ENCODE data around the gene PLCH1. TPM values are rescaled to one million over a fixed set of nuclear protein-coding genes. Genes with fewer than 3 reads are reported as not detected.

PLCH1 gene
- total and polyA plus RNA-seq, 7 experiments from 2014 or later: 0.56 TPM; not detected in 6

DNA sequence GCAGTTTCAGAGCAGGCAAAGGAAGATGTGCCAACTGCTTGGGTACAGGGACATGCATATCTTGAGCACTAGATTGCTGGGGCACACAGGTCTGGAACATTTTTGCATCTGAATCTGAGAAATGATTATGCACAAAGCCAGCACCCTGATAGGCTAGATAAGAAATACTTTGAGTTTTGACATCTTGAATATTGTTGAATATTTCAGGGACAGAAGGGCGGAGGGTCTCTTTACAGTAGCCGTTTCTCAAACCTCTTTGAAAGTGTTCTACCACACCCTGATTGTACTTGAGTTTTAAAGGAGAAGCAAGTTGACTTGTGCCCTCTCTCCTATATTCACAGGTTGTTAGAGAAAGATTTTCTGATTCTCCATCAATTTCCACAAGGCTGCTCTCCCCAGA lies 263.3 kb downstream of the PLCH1 start:
- Histone ChIP-seq H3K4me1 (ENCODE audit: control insufficient read depth in 2 of 2, insufficient read depth in 2 of 2, low read length in 2 of 2) (no peaks in the 10 kb centered on the region), H3K27ac (ENCODE audit: low read depth, low read length) (no peak overlapping the region), H3K36me3 (ENCODE audit: control insufficient read depth in 2 of 3, insufficient read depth in 3 of 3, low read length in 3 of 3) (no peaks in the 10 kb centered on the region), H3K9me3 (ENCODE audit: control insufficient read depth in 2 of 3, low read length in 3 of 3) (no peaks in the 10 kb centered on the region), H3K4me3 (ENCODE audit: low read length) (no peak overlapping the region), H3K27me3 (ENCODE audit: control insufficient read depth in 2 of 2, insufficient read depth in 2 of 2, low read length in 2 of 2) (no peaks in the 10 kb centered on the region)
- H3K9me3 Mint-ChIP-seq: peaks cover 0 to 10% (median 4%) of the 10 kb centered on the region in 11 donors
- H3K4me1 Mint-ChIP-seq: peaks cover 0 to 11% (median 3%) of the 10 kb centered on the region in 7 donors
- ChIA-PET POLR2A (no interaction called here), CTCF (no interaction called here)
- DNase-seq (no peak), ATAC-seq (no peak)
- intact Hi-C loops (cut with micrococcal nuclease): no loop called here
- no peak overlapping the region for H3K4me3 Mint-ChIP-seq
- peaks cover 0 to 10% (median 0%) of the 10 kb centered on the region in 5 donors for H3K27me3 Mint-ChIP-seq
- H3K27ac Mint-ChIP-seq: no peak overlapping the region
- H3K36me3 Mint-ChIP-seq: no peaks in the 10 kb centered on the region

GRCh38 chr3:155481089-155481488 lies 263.8 kb downstream of the PLCH1 start:
- intact Hi-C loops (cut with micrococcal nuclease): no loop called here
- POLR2A ChIA-PET: no interaction called here
- H3K4me3 Mint-ChIP-seq: no peak overlapping the region

GRCh38 chr3:155465664-155466063 lies 279.2 kb downstream of the PLCH1 start:
- no peak overlapping the region for H3K4me3 Mint-ChIP-seq
- H3K36me3 ChIP-seq (ENCODE audit: control insufficient read depth in 2 of 3, insufficient read depth in 3 of 3, low read length in 3 of 3): no peaks in the 10 kb centered on the region
- ChIA-PET CTCF (no interaction called here), POLR2A (no interaction called here)
- H3K9me3 ChIP-seq (ENCODE audit: control insufficient read depth in 2 of 3, low read length in 3 of 3): peaks cover 0 to 11% (median 0%) of the 10 kb centered on the region in 3 experiments
- peaks cover 5 to 36% (median 15%) of the 10 kb centered on the region in 11 donors for H3K9me3 Mint-ChIP-seq
- H3K27ac ChIP-seq (ENCODE audit: low read depth, low read length): no peak overlapping the region
- H3K27ac Mint-ChIP-seq: no peak overlapping the region
- intact Hi-C loops (cut with micrococcal nuclease): no loop called here
- ATAC-seq (no peak), DNase-seq (no peak)
- H3K27me3 ChIP-seq (ENCODE audit: control insufficient read depth in 2 of 2, insufficient read depth in 2 of 2, low read length in 2 of 2): no peaks in the 10 kb centered on the region
- peaks cover 0 to 5% (median 0%) of the 10 kb centered on the region in 5 donors for H3K27me3 Mint-ChIP-seq
- H3K4me1 Mint-ChIP-seq: no peaks in the 10 kb centered on the region
- H3K36me3 Mint-ChIP-seq: peaks cover 0 to 17% (median 0%) of the 10 kb centered on the region in 5 donors
- H3K4me1 ChIP-seq (ENCODE audit: control insufficient read depth in 2 of 2, insufficient read depth in 2 of 2, low read length in 2 of 2): no peaks in the 10 kb centered on the region
- H3K4me3 ChIP-seq (ENCODE audit: low read length): no peak overlapping the region

More at GRCh38 chr3:155481089-155481488, 263.8 kb downstream of the PLCH1 start:
- CTCF ChIA-PET: no interaction called here
- no peak for DNase-seq
- no peaks in the 10 kb centered on the region for H3K36me3 ChIP-seq (ENCODE audit: control insufficient read depth in 2 of 3, insufficient read depth in 3 of 3, low read length in 3 of 3)
- no peak overlapping the region for H3K4me3 ChIP-seq (ENCODE audit: low read length)
- H3K27ac ChIP-seq (ENCODE audit: low read depth, low read length): no peak overlapping the region
- H3K4me1 Mint-ChIP-seq: peaks cover 0 to 8% (median 2%) of the 10 kb centered on the region in 7 donors
- no peaks in the 10 kb centered on the region for H3K4me1 ChIP-seq (ENCODE audit: control insufficient read depth in 2 of 2, insufficient read depth in 2 of 2, low read length in 2 of 2)
- no peak overlapping the region for H3K27ac Mint-ChIP-seq
- H3K9me3 ChIP-seq (ENCODE audit: control insufficient read depth in 2 of 3, low read length in 3 of 3): no peaks in the 10 kb centered on the region
- H3K27me3 ChIP-seq (ENCODE audit: control insufficient read depth in 2 of 2, insufficient read depth in 2 of 2, low read length in 2 of 2): no peaks in the 10 kb centered on the region
- peaks cover 0 to 10% (median 0%) of the 10 kb centered on the region in 5 donors for H3K27me3 Mint-ChIP-seq
- no peak for ATAC-seq
- H3K9me3 Mint-ChIP-seq: peaks cover 0 to 14% (median 5%) of the 10 kb centered on the region in 11 donors
- no peaks in the 10 kb centered on the region for H3K36me3 Mint-ChIP-seq

DNA sequence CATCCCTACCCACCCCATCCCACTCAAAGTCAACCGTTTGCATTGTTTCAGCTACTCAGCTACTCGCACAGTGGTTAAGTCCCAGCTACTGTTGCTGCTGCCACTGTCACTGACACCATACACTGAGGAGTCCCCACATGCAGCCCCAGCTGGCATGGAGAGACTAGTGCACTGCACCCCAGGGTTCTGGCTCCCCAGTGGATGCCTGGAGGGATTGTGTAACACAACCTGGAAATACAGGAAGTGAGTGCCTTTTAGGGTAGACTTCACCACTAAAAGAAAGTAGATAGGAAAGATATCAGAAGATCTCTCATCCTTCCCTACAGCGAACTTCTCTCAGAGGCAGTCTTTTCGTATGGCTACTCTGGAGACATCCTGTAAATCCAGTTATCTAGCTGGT lies 282.2 kb downstream of the PLCH1 start:
- no peak for DNase-seq
- CTCF ChIA-PET: no interaction called here
- peaks cover 0 to 10% (median 0%) of the 10 kb centered on the region in 5 donors for H3K27me3 Mint-ChIP-seq

GRCh38 chr3:155457591-155457990 lies 287.3 kb downstream of the PLCH1 start:
- no peak for ATAC-seq

More for the DNA sequence above, 282.2 kb downstream of the PLCH1 start:
- no peaks in the 10 kb centered on the region for H3K4me1 ChIP-seq (ENCODE audit: control insufficient read depth in 2 of 2, insufficient read depth in 2 of 2, low read length in 2 of 2)
- no peaks in the 10 kb centered on the region for H3K36me3 ChIP-seq (ENCODE audit: control insufficient read depth in 2 of 3, insufficient read depth in 3 of 3, low read length in 3 of 3)
- peaks cover 0 to 6% (median 0%) of the 10 kb centered on the region in 3 experiments for H3K9me3 ChIP-seq (ENCODE audit: control insufficient read depth in 2 of 3, low read length in 3 of 3)
- ATAC-seq: no peak
- H3K27ac ChIP-seq (ENCODE audit: low read depth, low read length): no peak overlapping the region
- intact Hi-C loops (cut with micrococcal nuclease): no loop called here
- POLR2A ChIA-PET: no interaction called here
- H3K4me1 Mint-ChIP-seq: no peaks in the 10 kb centered on the region
- peaks cover 0 to 23% (median 9%) of the 10 kb centered on the region in 11 donors for H3K9me3 Mint-ChIP-seq
- no peak overlapping the region for H3K4me3 Mint-ChIP-seq
- H3K36me3 Mint-ChIP-seq: peaks cover 0 to 7% (median 0%) of the 10 kb centered on the region in 5 donors
- no peak overlapping the region for H3K4me3 ChIP-seq (ENCODE audit: low read length)
- no peaks in the 10 kb centered on the region for H3K27me3 ChIP-seq (ENCODE audit: control insufficient read depth in 2 of 2, insufficient read depth in 2 of 2, low read length in 2 of 2)
- no peak overlapping the region for H3K27ac Mint-ChIP-seq

DNA sequence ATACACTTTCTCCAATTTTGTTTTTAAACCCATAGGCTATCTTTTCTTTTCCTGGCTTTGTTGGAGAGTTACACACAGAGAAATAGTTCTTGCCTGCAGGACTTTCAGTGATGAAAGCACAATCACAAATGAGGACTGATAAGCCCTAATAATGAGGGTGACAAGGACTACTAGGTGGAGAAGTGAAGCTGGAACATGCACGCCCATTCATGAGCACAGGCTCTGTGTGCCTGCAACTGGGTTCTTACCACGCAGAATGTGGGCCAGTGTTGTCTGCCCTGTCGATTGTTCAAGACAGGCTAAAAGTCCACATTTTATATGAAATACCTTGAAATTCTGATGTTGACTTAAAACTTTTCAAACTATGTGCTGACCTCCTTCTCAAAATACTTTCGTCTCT lies 289.1 kb downstream of the PLCH1 start:
- Mint-ChIP-seq H3K27ac (no peak overlapping the region), H3K27me3 (peaks cover 0 to 20% (median 4%) of the 10 kb centered on the region in 5 donors), H3K4me1 (no peaks in the 10 kb centered on the region), H3K9me3 (peaks cover 0 to 5% (median 0%) of the 10 kb centered on the region in 11 donors), H3K4me3 (no peak overlapping the region), H3K36me3 (no peaks in the 10 kb centered on the region)
- H3K36me3 ChIP-seq (ENCODE audit: control insufficient read depth in 2 of 3, insufficient read depth in 3 of 3, low read length in 3 of 3): no peaks in the 10 kb centered on the region
- intact Hi-C loops (cut with micrococcal nuclease): no loop called here
- no peak overlapping the region for H3K27ac ChIP-seq (ENCODE audit: low read depth, low read length)
- no peaks in the 10 kb centered on the region for H3K27me3 ChIP-seq (ENCODE audit: control insufficient read depth in 2 of 2, insufficient read depth in 2 of 2, low read length in 2 of 2)
- ChIA-PET CTCF (no interaction called here), POLR2A (no interaction called here)
- H3K4me1 ChIP-seq (ENCODE audit: control insufficient read depth in 2 of 2, insufficient read depth in 2 of 2, low read length in 2 of 2): no peaks in the 10 kb centered on the region
- ATAC-seq (no peak), DNase-seq (no peak)
- H3K4me3 ChIP-seq (ENCODE audit: low read length): no peak overlapping the region
- no peaks in the 10 kb centered on the region for H3K9me3 ChIP-seq (ENCODE audit: control insufficient read depth in 2 of 3, low read length in 3 of 3)

More at GRCh38 chr3:155457591-155457990, 287.3 kb downstream of the PLCH1 start:
- no peak overlapping the region for H3K4me3 ChIP-seq (ENCODE audit: low read length)
- H3K4me1 Mint-ChIP-seq: no peaks in the 10 kb centered on the region
- no peak overlapping the region for H3K27ac Mint-ChIP-seq
- CTCF ChIA-PET: no interaction called here
- H3K36me3 ChIP-seq (ENCODE audit: control insufficient read depth in 2 of 3, insufficient read depth in 3 of 3, low read length in 3 of 3): no peaks in the 10 kb centered on the region
- no peak overlapping the region for H3K27ac ChIP-seq (ENCODE audit: low read depth, low read length)
- no peak for DNase-seq
- intact Hi-C loops (cut with micrococcal nuclease): no loop called here
- peaks cover 0 to 24% (median 4%) of the 10 kb centered on the region in 5 donors for H3K27me3 Mint-ChIP-seq
- no peaks in the 10 kb centered on the region for H3K4me1 ChIP-seq (ENCODE audit: control insufficient read depth in 2 of 2, insufficient read depth in 2 of 2, low read length in 2 of 2)
- no peaks in the 10 kb centered on the region for H3K9me3 ChIP-seq (ENCODE audit: control insufficient read depth in 2 of 3, low read length in 3 of 3)
- no peak overlapping the region for H3K4me3 Mint-ChIP-seq
- POLR2A ChIA-PET: no interaction called here
- H3K9me3 Mint-ChIP-seq: peaks cover 0 to 5% (median 0%) of the 10 kb centered on the region in 11 donors
- no peaks in the 10 kb centered on the region for H3K27me3 ChIP-seq (ENCODE audit: control insufficient read depth in 2 of 2, insufficient read depth in 2 of 2, low read length in 2 of 2)
- no peaks in the 10 kb centered on the region for H3K36me3 Mint-ChIP-seq

- H3K27me3 Mint-ChIP-seq: peaks cover 0 to 26% (median 4%) of the 10 kb centered on the region in 5 donors
- no peaks in the 10 kb centered on the region for H3K27me3 ChIP-seq (ENCODE audit: control insufficient read depth in 2 of 2, insufficient read depth in 2 of 2, low read length in 2 of 2)
- H3K27ac Mint-ChIP-seq: no peak overlapping the region
- no peaks in the 10 kb centered on the region for H3K4me1 Mint-ChIP-seq
- peaks cover 0 to 8% (median 0%) of the 10 kb centered on the region in 11 donors for H3K9me3 Mint-ChIP-seq
- H3K27ac ChIP-seq (ENCODE audit: low read depth, low read length): no peak overlapping the region
- no peaks in the 10 kb centered on the region for H3K9me3 ChIP-seq (ENCODE audit: control insufficient read depth in 2 of 3, low read length in 3 of 3)
- H3K4me3 Mint-ChIP-seq: no peak overlapping the region
- ChIA-PET CTCF (no interaction called here), POLR2A (no interaction called here)
- H3K36me3 Mint-ChIP-seq: no peaks in the 10 kb centered on the region
- no peak overlapping the region for H3K4me3 ChIP-seq (ENCODE audit: low read length)
- intact Hi-C loops (cut with micrococcal nuclease): no loop called here
- ATAC-seq (no peak), DNase-seq (no peak)
- no peaks in the 10 kb centered on the region for H3K36me3 ChIP-seq (ENCODE audit: control insufficient read depth in 2 of 3, insufficient read depth in 3 of 3, low read length in 3 of 3)
- no peaks in the 10 kb centered on the region for H3K4me1 ChIP-seq (ENCODE audit: control insufficient read depth in 2 of 2, insufficient read depth in 2 of 2, low read length in 2 of 2)
These were observed 291.4 kb downstream of the PLCH1 start for GRCh38 chr3:155453512-155453911.
